GM12864 (cell line): ENCODE data around the gene MBTPS1.

Experiments used
- DNase-seq: peaks from one replicate; pipeline ENCODE4 v3.0.0-alpha.2; 2011; ENCODE audit warnings: low read depth
- H3K4me3 ChIP-seq: 2 replicates; pipeline ENCODE4 v1.5.1; 2011; ENCODE audit warnings: mild to moderate bottlenecking, low read depth, low read length, control low read depth
- CTCF ChIP-seq: IDR thresholded peaks from 2 replicates; pipeline ENCODE4 v1.5.1; 2011; ENCODE audit warnings: low read depth, mild to moderate bottlenecking, moderate library complexity, low read length, control low read depth, inconsistent platforms; ENCODE audit errors: missing control alignments

Gene MBTPS1

GRCh38 chr16:84040226-84040822 is 76.4 kb downstream of the MBTPS1 start:
- TF ChIP-seq CTCF: no peak
- no peak overlapping the region for H3K4me3 ChIP-seq
- no peak for DNase-seq

- H3K4me3 ChIP-seq: no peak overlapping the region
- DNase-seq: no peak
- no peak for TF ChIP-seq CTCF
These were observed 77.0 kb downstream of the MBTPS1 start for GRCh38 chr16:84039696-84040095.

DNA sequence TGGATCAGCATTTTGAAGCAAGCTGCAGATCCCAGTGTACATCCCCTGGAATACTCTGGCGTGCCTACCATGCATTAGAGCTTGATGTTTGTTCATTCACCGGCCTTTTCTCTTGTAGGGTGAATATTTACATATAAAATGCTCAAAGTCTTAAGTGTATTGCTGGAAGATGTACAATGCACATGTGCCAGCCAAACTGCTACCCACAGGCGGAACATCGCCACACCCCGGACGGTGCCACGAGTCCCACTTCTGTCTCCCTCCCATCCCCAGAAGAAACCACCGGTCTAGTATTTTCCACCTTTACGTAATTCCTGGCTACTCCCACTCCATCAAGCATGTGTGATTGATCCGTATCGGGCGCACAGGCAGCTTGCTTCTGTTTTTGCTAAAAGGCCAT is 78.3 kb downstream of the MBTPS1 start:
- H3K4me3 ChIP-seq: no peak overlapping the region
- TF ChIP-seq CTCF: no peak
- no peak for DNase-seq

DNA sequence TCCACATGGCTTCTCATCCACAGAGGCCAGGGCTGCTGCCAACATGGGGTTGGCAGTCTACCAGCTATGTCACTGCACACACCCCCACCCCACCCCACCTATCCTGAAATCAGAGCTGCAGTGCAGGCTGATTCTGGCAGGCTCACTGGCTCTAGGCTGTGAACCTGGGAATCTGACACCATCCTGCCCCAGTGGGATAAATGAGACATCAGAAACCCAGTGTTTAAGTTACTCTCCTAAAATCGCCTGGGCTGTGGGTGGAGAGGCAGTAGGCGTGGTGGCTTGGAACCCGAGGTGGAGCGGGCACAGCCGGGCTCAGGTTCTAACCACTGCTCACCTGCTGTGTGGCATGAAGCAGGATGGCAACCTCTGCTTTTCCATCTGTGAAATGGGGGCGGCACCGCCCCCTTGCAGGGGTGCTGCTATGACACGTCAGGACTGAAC is 79.7 kb downstream of the MBTPS1 start:
- no peak for DNase-seq

DNA sequence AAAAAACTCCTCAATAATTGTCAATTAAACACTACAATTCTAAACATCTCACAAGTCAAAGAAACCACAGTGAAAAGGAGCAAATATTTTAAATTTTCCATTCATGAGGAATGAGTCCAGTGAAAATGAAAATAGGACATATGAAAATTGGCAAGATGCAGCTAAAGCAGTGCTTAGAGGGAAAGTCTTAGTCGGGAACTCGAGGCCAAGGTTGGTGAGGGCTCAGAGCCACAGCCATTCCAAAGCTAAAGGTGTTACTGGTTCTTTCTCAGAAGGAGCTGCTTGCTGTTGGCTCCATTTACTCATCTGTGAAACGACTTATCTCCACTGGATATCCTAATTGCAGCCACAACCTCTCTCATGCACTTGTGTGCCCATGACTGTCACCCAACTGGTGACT is 80.6 kb downstream of the MBTPS1 start:
- DNase-seq: no peak
- TF ChIP-seq CTCF: no peak
- no peak overlapping the region for H3K4me3 ChIP-seq

More for the DNA sequence above, 79.7 kb downstream of the MBTPS1 start:
- TF ChIP-seq CTCF: no peak
- no peak overlapping the region for H3K4me3 ChIP-seq

DNA sequence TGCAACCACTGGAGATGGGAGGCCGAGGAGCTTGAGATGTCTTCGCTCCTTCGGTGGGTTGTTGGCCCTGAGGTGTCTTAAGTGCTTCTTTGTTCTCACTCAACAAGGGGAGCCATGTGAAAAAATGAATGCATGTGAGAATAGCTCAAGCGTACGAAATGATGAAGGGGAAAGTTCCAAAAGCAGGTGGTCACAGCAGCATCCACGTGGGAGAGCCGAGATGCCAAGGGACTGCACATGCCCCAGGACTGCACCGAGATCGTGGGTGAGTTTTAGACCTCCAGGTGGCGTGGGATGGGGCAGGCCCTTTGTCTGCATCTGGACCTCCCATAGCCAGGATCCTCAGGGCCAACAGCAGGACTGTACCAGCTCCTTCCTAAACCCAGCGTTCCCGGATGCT is 82.2 kb downstream of the MBTPS1 start:
- DNase-seq: no peak
- H3K4me3 ChIP-seq: no peak overlapping the region
- TF ChIP-seq CTCF: no peak
